ENCODE results near the gene CTRL.

The CTRL gene

DNA sequence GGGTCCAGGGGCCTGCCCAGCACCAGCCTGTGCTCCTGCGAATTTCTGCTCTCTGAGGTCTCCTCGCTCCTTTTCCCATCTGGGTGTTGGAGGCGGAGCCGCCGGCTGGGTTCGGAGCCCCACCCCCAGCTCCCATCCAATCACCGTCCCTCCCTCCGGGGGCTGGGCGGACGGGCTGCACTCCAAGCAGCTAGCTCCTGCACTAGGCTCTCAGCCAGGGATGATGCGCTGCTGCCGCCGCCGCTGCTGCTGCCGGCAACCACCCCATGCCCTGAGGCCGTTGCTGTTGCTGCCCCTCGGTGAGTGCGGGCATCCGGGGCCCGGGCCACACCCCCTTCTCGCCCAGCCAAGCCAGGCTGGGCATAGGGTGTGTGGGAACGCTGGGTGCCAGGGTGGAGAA is 47.0 kb downstream of the CTRL start, which contains the start of gene NRN1L:
Gene NRN1L (plus strand): TSS at position 202 of the 400 bp plus-strand sequence. CDS start 19 bp downstream, at position 221.
- DNase-seq, result peak; percentile 26

DNA sequence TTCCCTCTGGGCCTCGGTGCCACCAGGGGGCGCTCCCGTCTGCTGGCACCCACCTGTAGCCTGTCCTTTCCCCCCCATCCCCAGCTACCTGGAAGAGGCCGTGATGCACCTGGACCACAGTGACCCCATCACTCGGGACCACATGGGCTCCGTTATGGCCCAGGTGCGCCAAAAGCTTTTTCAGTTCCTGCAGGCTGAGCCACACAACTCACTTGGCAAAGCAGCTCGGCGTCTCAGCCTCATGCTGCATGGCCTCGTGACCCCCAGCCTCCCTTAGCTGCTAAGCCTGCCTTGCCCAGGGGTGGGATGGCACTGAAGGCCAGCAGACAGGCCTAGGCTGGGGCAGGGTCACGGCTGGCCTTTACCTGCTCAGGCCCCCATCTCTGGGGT is 47.8 kb downstream of the CTRL start:
- DNase-seq, result peak; percentile 10

DNA sequence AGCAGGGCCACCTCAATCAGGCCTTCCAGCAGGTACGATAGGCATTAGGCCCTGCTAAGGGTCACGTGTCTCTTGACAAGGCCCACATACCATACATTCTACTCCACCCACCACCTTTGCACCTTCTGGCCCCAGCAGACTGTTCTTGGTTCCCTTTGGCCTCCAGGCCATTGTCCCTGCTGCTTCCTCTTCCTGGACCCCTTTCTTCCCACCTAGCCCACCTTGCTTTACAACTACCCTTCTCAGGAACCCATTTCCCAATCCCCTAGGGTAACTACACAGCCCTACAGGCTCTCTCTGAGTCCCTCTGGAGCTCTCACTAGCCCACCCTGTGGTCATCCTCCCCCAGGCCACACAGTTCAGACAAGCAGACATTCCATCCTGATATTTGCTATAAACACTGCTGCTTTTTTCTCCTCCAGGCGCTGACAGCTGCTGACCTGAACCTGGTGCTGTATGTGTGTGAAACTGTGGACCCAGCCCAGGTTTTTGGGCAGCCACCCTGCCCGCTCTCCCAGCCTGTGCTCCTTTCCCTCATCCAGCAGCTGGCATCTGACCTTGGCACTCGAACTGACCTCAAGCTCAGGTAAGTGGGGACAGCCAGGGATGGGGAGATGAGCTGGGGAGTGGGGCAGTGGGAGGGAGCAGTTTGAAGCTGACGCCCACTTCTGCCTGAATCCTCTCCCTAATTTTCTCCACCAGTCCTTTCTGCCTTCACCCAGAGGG is 48.4 kb downstream of the CTRL start:
- DNase-seq, result no peak

- DNase-seq, result no peak
These were observed 49.1 kb downstream of the CTRL start for GRCh38 chr16:67882374-67883145.

DNA sequence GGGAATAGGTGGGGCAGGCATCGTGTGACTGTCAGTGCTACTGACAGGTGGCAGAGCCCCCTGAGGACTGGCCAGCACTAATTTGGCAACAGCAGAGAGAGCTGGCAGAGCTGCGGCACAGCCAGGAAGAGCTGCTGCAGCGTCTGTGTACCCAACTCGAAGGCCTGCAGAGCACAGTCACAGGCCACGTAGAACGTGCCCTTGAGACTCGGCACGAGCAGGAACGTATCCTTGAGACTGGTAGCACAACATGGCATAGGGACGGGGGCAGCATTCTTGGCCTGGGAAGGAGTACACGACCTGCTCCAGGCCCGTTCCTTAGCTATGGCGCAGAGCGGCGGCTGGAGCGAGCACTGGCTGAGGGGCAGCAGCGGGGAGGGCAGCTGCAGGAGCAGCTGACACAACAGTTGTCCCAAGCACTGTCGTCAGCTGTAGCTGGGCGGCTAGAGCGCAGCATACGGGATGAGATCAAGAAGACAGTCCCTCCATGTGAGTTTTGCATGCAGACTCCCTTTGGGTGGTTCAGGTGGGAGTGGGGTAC is 50.0 kb downstream of the CTRL start:
- no peak for DNase-seq

GRCh38 chr16:67880584-67880983 is 51.1 kb downstream of the CTRL start:
- no peak for DNase-seq

GRCh38 chr16:67879936-67880335 is 51.7 kb downstream of the CTRL start:
- no peak for DNase-seq

All from NCI-H2029 treated with DMSO at 0.1 percent for 48 hours (cell line).